Right atrium auricular region (tissue), 2 donors: ENCODE results near the gene ABHD16A. TPM values are rescaled to one million over a fixed set of nuclear protein-coding genes. Genes with fewer than 3 reads are reported as not detected.

Experiments
- DNase-seq: peaks from one replicate; pipeline ENCODE4 v3.0.0-alpha.2; 2019; ENCODE audit warnings: low spot score
- H3K27ac ChIP-seq, 2 donors: fragments of 200-600 bp; sonication (generic); 1 replicate in 1 of 2; 2 replicates in 1 of 2; pipeline ENCODE4 v1.5.1; 2016 to 2019
- H3K27me3 ChIP-seq, 2 donors: fragments of 200-600 bp; sonication (generic); one replicate each; pipeline versions ENCODE4 v1.5.1 to v1.6.0; 2017 to 2019
- H3K36me3 ChIP-seq: fragments of 200-600 bp; sonication (generic); one replicate; pipeline ENCODE4 v1.5.1; 2016
- H3K4me1 ChIP-seq, 2 donors: fragments of 200-600 bp; sonication (generic); one replicate each; pipeline versions ENCODE4 v1.5.1 to v1.6.0; 2017 to 2019
- H3K4me3 ChIP-seq, 2 donors: fragments of 200-600 bp; sonication (generic); 1 replicate in 1 of 2; 2 replicates in 1 of 2; pipeline ENCODE4 v1.5.1; 2017 to 2019; ENCODE audit warnings: mild to moderate bottlenecking in 1 of 2, moderate library complexity in 1 of 2
- H3K9me3 ChIP-seq, 2 donors: fragments of 200-600 bp; sonication (generic); one replicate each; pipeline ENCODE4 v1.5.1; 2019
- CTCF ChIP-seq, 2 donors: fragments of 200-600 bp; sonication (generic); IDR thresholded peaks; one replicate each; pipeline ENCODE4 v1.5.1; 2019; ENCODE audit warnings: antibody characterized with exemption in 2 of 2
- total RNA-seq, 2 donors: library from RNA; depleted of rRNA; stranded (reverse); fragments of >200 nt; gene quantifications; one replicate each; pipeline ENCODE4 v1.1.0, GENCODE V29; 2016

Gene ABHD16A
- total RNA-seq, 2 donors from 2014 or later: 22.7 to 29.4 TPM

GRCh38 chr6:31737315-31737990 lies 34.3 kb upstream of the ABHD16A start:
- TF ChIP-seq CTCF (IDR thresholded peaks at IDR 0.05): no peak
- H3K4me1 ChIP-seq: peaks cover 0 to 57% of the 10 kb centered on the region in 2 donors
- H3K36me3 ChIP-seq: peaks cover 19% of the 10 kb centered on the region
- no peak for DNase-seq
- H3K27ac ChIP-seq: peak overlapping the region; percentile 93 to 96
- no peaks in the 10 kb centered on the region for H3K9me3 ChIP-seq
- no peak overlapping the region for H3K4me3 ChIP-seq
- no peaks in the 10 kb centered on the region for H3K27me3 ChIP-seq

GRCh38 chr6:31736768-31737314 lies 33.7 kb upstream of the ABHD16A start:
- no peaks in the 10 kb centered on the region for H3K9me3 ChIP-seq
- peaks cover 0 to 57% of the 10 kb centered on the region in 2 donors for H3K4me1 ChIP-seq
- no peak for TF ChIP-seq CTCF (IDR thresholded peaks at IDR 0.05)
- peak; percentile 60 for DNase-seq
- peaks cover 25% of the 10 kb centered on the region for H3K36me3 ChIP-seq
- peak overlapping the region; percentile 93 to 96 for H3K27ac ChIP-seq
- no peaks in the 10 kb centered on the region for H3K27me3 ChIP-seq
- peak overlapping the region; percentile 72 for H3K4me3 ChIP-seq

- TF ChIP-seq CTCF (IDR thresholded peaks at IDR 0.05): no peak
- H3K4me3 ChIP-seq: peak within 1 kb of the TSS; percentile 72
- H3K4me1 ChIP-seq: peaks cover 0 to 57% of the 10 kb centered on the region in 2 donors
- H3K36me3 ChIP-seq: peaks cover 32% of the 10 kb centered on the region
- no peaks in the 10 kb centered on the region for H3K27me3 ChIP-seq
- H3K9me3 ChIP-seq: no peaks in the 10 kb centered on the region
- peak within 1 kb of the TSS; percentile 93 to 96 for H3K27ac ChIP-seq
- DNase-seq: peak; percentile 94
These were observed 33.1 kb upstream of the ABHD16A start, which contains the start of gene CLIC1 for GRCh38 chr6:31736021-31736767. Gene CLIC1 (minus strand): TSS chr6:31736530. CDS start chr6:31736300, 230 bp downstream.

GRCh38 chr6:31734821-31735406 lies 31.8 kb upstream of the ABHD16A start:
- no peak for TF ChIP-seq CTCF (IDR thresholded peaks at IDR 0.05)
- Histone ChIP-seq H3K4me1 (peaks cover 0 to 59% of the 10 kb centered on the region in 2 donors), H3K4me3 (peak overlapping the region; percentile 72), H3K36me3 (peaks cover 42% of the 10 kb centered on the region), H3K27me3 (no peaks in the 10 kb centered on the region), H3K27ac (peak overlapping the region; percentile 93 to 96), H3K9me3 (no peaks in the 10 kb centered on the region)
- DNase-seq: peak; percentile 75

GRCh38 chr6:31734247-31734820 lies 31.2 kb upstream of the ABHD16A start:
- Histone ChIP-seq H3K27ac (peak overlapping the region; percentile 93 to 96), H3K4me1 (peaks cover 0 to 56% of the 10 kb centered on the region in 2 donors), H3K36me3 (peaks cover 42% of the 10 kb centered on the region), H3K4me3 (peak overlapping the region; percentile 72), H3K9me3 (no peaks in the 10 kb centered on the region), H3K27me3 (no peaks in the 10 kb centered on the region)
- TF ChIP-seq CTCF (IDR thresholded peaks at IDR 0.05): no peak
- no peak for DNase-seq
